ENCODE measurements around the gene SPATS2L. TPM values are rescaled to one million over a fixed set of nuclear protein-coding genes. Genes with fewer than 3 reads are reported as not detected.

The SPATS2L gene
- polyA plus RNA-seq, 2 of the 4 experiments (the other 2 are of a cell fraction): 85.2 to 202 TPM

GRCh38 chr2:200341376-200341775 is 34.9 kb downstream of the SPATS2L start:
- Histone ChIP-seq H3K9me3 (no peaks in the 10 kb centered on the region), H3K4me2 (no peak overlapping the region), H3K4me1 (peaks cover 30% of the 10 kb centered on the region), H3K4me3 (no peak overlapping the region), H3K27ac (no peak overlapping the region)
- ATAC-seq (no peak), FAIRE-seq (no peak), DNase-seq (ENCODE audit: low read depth in 1 of 2, low spot score in 1 of 2) (no peak)
- ChIA-PET CTCF (no interaction called here), POLR2A (no interaction called here)
- WGBS (ENCODE audit: missing lambda C conversion rate): 100% methylated on average over 1 of the region's 1 CpG
- TF ChIP-seq CBX2 (IDR thresholded peaks at IDR 0.05; ENCODE audit: borderline replicate concordance, low read depth): no peak
- TF ChIP-seq FOSB (CRISPR knock-in tag; IDR thresholded peaks at IDR 0.05): no peak
- no peak for TF ChIP-seq HOXA7 (CRISPR knock-in tag; IDR thresholded peaks at IDR 0.05)
- TF ChIP-seq POLR2AphosphoS2 (conservative IDR thresholded peaks at IDR 0.05; ENCODE audit: low read length): no peak
- no peak for TF ChIP-seq HES2 (IDR thresholded peaks at IDR 0.05)
- TF ChIP-seq BHLHE40 (IDR thresholded peaks at IDR 0.05; ENCODE audit: low read depth, low read length): no peak
- no peak for TF ChIP-seq RAD21 (conservative IDR thresholded peaks at IDR 0.05 in 1 of 2, IDR thresholded peaks at IDR 0.05 in 1 of 2)
- TF ChIP-seq E2F6 (IDR thresholded peaks at IDR 0.05; ENCODE audit: borderline replicate concordance, low read depth): no peak
- TF ChIP-seq NR3C1 (IDR thresholded peaks at IDR 0.05): no peak
- no peak for TF ChIP-seq FOSL2 (IDR thresholded peaks at IDR 0.05)
- TF ChIP-seq FOSL2 (CRISPR knock-in tag; IDR thresholded peaks at IDR 0.05): no peak
- no peak for TF ChIP-seq TFCP2L1 (CRISPR knock-in tag; IDR thresholded peaks at IDR 0.05)
- no peak for TF ChIP-seq ZC3H11A (IDR thresholded peaks at IDR 0.05)
- no peak for TF ChIP-seq JUNB (IDR thresholded peaks at IDR 0.05)
- TF ChIP-seq ELK1 (IDR thresholded peaks at IDR 0.05; ENCODE audit: low read depth, low read length): no peak
- no peak for TF ChIP-seq EHMT2 (IDR thresholded peaks at IDR 0.05; ENCODE audit: low read depth)
- no peak for TF ChIP-seq TP53 (CRISPR knock-in tag; IDR thresholded peaks at IDR 0.05)
- TF ChIP-seq ZSCAN20 (CRISPR knock-in tag; IDR thresholded peaks at IDR 0.05): no peak
- TF ChIP-seq JUN (IDR thresholded peaks at IDR 0.05): no peak

- POLR2A ChIA-PET: interaction anchor here (1.0 kb wide), 1 partner anchor 36 kb away, joined by 3 read pairs; the partner anchor contains the start of gene SPATS2L
- Histone ChIP-seq H3K4me1 (peaks cover 21% of the 10 kb centered on the region), H3K4me3 (no peak overlapping the region), H3K9me3 (no peaks in the 10 kb centered on the region), H3K4me2 (no peak overlapping the region), H3K27ac (no peak overlapping the region)
- no peak for DNase-seq (ENCODE audit: low read depth in 1 of 2, low spot score in 1 of 2)
- ATAC-seq: no peak; a peak in 1 of 6 replicates
- FAIRE-seq: no peak
- TF ChIP-seq HDAC2 (IDR thresholded peaks at IDR 0.05) (no peak), SREBF2 (IDR thresholded peaks at IDR 0.05) (no peak), ELK1 (IDR thresholded peaks at IDR 0.05; ENCODE audit: low read depth, low read length) (no peak), RARB (CRISPR knock-in tag; IDR thresholded peaks at IDR 0.05) (no peak), HOXA7 (CRISPR knock-in tag; IDR thresholded peaks at IDR 0.05) (no peak), SMC3 (IDR thresholded peaks at IDR 0.05) (no peak), PBX3 (IDR thresholded peaks at IDR 0.05) (no peak), CHD2 (IDR thresholded peaks at IDR 0.05; ENCODE audit: low read length, partially characterized antibody) (no peak), ESRRA (IDR thresholded peaks at IDR 0.05; ENCODE audit: borderline replicate concordance, low read length) (no peak), BHLHE40 (IDR thresholded peaks at IDR 0.05; ENCODE audit: low read depth, low read length) (no peak), ZFP36 (IDR thresholded peaks at IDR 0.05; ENCODE audit: borderline replicate concordance, partially characterized antibody) (no peak), CTCF (IDR thresholded peaks at IDR 0.05) (no peak), PHF8 (IDR thresholded peaks at IDR 0.05; ENCODE audit: borderline replicate concordance, low read depth) (no peak), MAFK (IDR thresholded peaks at IDR 0.05; ENCODE audit: partially characterized antibody) (no peak), USF2 (IDR thresholded peaks at IDR 0.05) (no peak)
- CTCF ChIA-PET: interaction anchor here (1.2 kb wide), 1 partner anchor 30 kb away, joined by 4 read pairs; no protein-coding TSS in a partner anchor
- 83% methylated on average over 2 of the region's 2 CpGs for WGBS (ENCODE audit: missing lambda C conversion rate)
These were observed 35.7 kb downstream of the SPATS2L start for GRCh38 chr2:200342235-200342634.

Measured in A549 (cell line).